Ishikawa (cell line): ENCODE results near the gene PRKCD.

ENCODE experiments used
- CEBPB ChIP-seq: IDR thresholded peaks from 2 replicates; pipeline ENCODE4 v1.6.1; 2012
- RAD21 ChIP-seq: IDR thresholded peaks from 2 replicates; pipeline ENCODE4 v1.6.1; 2012; ENCODE audit warnings: low read depth
- TAF1 ChIP-seq: IDR thresholded peaks from 2 replicates; pipeline ENCODE4 v1.6.1; 2012; ENCODE audit warnings: low read depth, mild to moderate bottlenecking
- TEAD4 ChIP-seq: IDR thresholded peaks from 2 replicates; pipeline ENCODE4 v1.6.1; 2012
- YY1 ChIP-seq: IDR thresholded peaks from 2 replicates; pipeline ENCODE4 v1.6.1; 2012; ENCODE audit warnings: low read depth

- TF ChIP-seq YY1 (no peak), CEBPB (no peak), TAF1 (no peak), RAD21 (no peak), TEAD4 (no peak)
Observed at GRCh38 chr3:53225181-53225580, 64.2 kb downstream of the PRKCD start.
